Body of pancreas (tissue), 4 donors: ENCODE data around the gene TOX3.

ENCODE experiments used
- POLR2A ChIP-seq, 3 donors: fragments of 450-650 bp; IDR thresholded peaks; one replicate each; pipeline ENCODE4 v1.6.1; 2016; ENCODE audit warnings: antibody characterized with exemption in 3 of 3, mild to moderate bottlenecking in 2 of 3
- TF ChIP-seq, protein P1 (sequence below), 7 experiments: fragments of 450-650 bp in 4 of 7; fragments of 200-600 bp in 3 of 7; sonication (generic) in 3 of 7; IDR thresholded peaks; one replicate each; pipeline ENCODE4 v1.5.1; 2016 to 2019; ENCODE audit warnings: antibody characterized with exemption in 7 of 7

DNA sequence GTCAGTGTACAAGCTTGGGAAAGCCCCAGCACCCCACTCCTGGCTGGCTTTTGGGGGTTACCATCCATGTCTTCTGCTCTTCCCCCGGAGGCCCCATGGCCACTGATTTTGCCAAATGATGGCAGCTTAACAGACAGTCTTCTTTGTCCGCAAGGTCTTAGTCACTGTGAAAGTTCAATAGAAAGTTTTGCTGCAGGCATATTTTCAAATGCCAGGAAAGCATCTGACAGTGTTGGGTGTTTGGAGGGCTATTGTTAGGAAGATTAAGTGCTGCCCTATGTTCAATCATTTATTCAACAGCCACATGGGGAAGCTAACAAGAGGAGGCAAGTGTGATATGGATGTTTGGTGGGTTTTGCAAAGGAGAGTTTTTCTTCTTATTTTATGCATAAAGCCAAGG, 122.4 kb downstream of the TOX3 start:
- TF ChIP-seq, protein P1, sequence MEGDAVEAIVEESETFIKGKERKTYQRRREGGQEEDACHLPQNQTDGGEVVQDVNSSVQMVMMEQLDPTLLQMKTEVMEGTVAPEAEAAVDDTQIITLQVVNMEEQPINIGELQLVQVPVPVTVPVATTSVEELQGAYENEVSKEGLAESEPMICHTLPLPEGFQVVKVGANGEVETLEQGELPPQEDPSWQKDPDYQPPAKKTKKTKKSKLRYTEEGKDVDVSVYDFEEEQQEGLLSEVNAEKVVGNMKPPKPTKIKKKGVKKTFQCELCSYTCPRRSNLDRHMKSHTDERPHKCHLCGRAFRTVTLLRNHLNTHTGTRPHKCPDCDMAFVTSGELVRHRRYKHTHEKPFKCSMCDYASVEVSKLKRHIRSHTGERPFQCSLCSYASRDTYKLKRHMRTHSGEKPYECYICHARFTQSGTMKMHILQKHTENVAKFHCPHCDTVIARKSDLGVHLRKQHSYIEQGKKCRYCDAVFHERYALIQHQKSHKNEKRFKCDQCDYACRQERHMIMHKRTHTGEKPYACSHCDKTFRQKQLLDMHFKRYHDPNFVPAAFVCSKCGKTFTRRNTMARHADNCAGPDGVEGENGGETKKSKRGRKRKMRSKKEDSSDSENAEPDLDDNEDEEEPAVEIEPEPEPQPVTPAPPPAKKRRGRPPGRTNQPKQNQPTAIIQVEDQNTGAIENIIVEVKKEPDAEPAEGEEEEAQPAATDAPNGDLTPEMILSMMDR (IDR thresholded peaks at IDR 0.05) = no peak
- TF ChIP-seq POLR2A (IDR thresholded peaks at IDR 0.05) = no peak
